Endometrial microvascular endothelial cells (primary cell): ENCODE data around the gene HOXD13. TPM values are rescaled to one million over a fixed set of nuclear protein-coding genes. Genes with fewer than 3 reads are reported as not detected.

Source experiments
- in situ Hi-C: cut with HindIII; loops from 2 replicates; pipeline ENCODE4 v1.10.0; 2017; ENCODE audit warnings: low sequenced_read_pairs, low pct_unique_long_range_greater_than_20kb; ENCODE audit errors: inconsistent ontology term
- total RNA-seq: library from RNA; depleted of rRNA; stranded (reverse); fragments of >200 nt; gene quantifications from one replicate; pipeline ENCODE4 v1.2.3, GENCODE V29; 2015; ENCODE audit errors: inconsistent ontology term

Gene HOXD13
- total RNA-seq, 1 donor from 2014 or later, result not detected

- in situ Hi-C loops, result no loop called here
These were observed 12.5 kb upstream of the HOXD13 start for GRCh38 chr2:176079831-176080539.

- in situ Hi-C loops, result no loop called here
These were observed 11.8 kb upstream of the HOXD13 start for GRCh38 chr2:176080540-176081375.

GRCh38 chr2:176081376-176081836 lies 11.1 kb upstream of the HOXD13 start:
- in situ Hi-C loops, result no loop called here

- in situ Hi-C loops, result no loop called here
These were observed 10.5 kb upstream of the HOXD13 start for GRCh38 chr2:176081837-176082524.

GRCh38 chr2:176082525-176082823 lies 10.0 kb upstream of the HOXD13 start:
- in situ Hi-C loops, result no loop called here

- in situ Hi-C loops, result no loop called here
These were observed 9.4 kb upstream of the HOXD13 start for GRCh38 chr2:176082824-176083751.

- in situ Hi-C loops, result no loop called here
These were observed 8.7 kb upstream of the HOXD13 start, which contains the start of gene EVX2 for GRCh38 chr2:176083796-176084261. Gene EVX2 (minus strand): TSS chr2:176083962. CDS start chr2:176083776, 186 bp downstream.

- in situ Hi-C loops, result no loop called here
These were observed 7.9 kb upstream of the HOXD13 start for GRCh38 chr2:176084611-176085119.

- in situ Hi-C loops, result no loop called here
These were observed 7.3 kb upstream of the HOXD13 start for GRCh38 chr2:176085120-176085788.

- in situ Hi-C loops, result no loop called here
These were observed 6.4 kb upstream of the HOXD13 start for GRCh38 chr2:176085861-176086771.

GRCh38 chr2:176087330-176088047 lies 5.0 kb upstream of the HOXD13 start:
- in situ Hi-C loops, result no loop called here

GRCh38 chr2:176088048-176088936 lies 4.2 kb upstream of the HOXD13 start:
- in situ Hi-C loops, result no loop called here

GRCh38 chr2:176088937-176089842 lies 3.3 kb upstream of the HOXD13 start:
- in situ Hi-C loops, result no loop called here

GRCh38 chr2:176089843-176090395 lies 2.6 kb upstream of the HOXD13 start:
- in situ Hi-C loops, result no loop called here
